Measurements from ENCODE around the gene FBXW8. TPM values are rescaled to one million over a fixed set of nuclear protein-coding genes. Genes with fewer than 3 reads are reported as not detected.

The FBXW8 gene
- total and polyA plus RNA-seq, 4 donors: 1.9 to 7.1 (median 4.9) TPM

GRCh38 chr12:116879509-116880212 is 31.1 kb upstream of the FBXW8 start (continued):
- no peak for TF ChIP-seq REST (IDR thresholded peaks at IDR 0.05)
- no peak for TF ChIP-seq FOXA2 (IDR thresholded peaks at IDR 0.05)
- TF ChIP-seq RAD21 (IDR thresholded peaks at IDR 0.05): no peak
- no peak for TF ChIP-seq GABPA (IDR thresholded peaks at IDR 0.05 in 1 of 2, conservative IDR thresholded peaks at IDR 0.05 in 1 of 2)
- TF ChIP-seq NR2F2 (IDR thresholded peaks at IDR 0.05): no peak
- no peak for TF ChIP-seq RXRA (IDR thresholded peaks at IDR 0.05)
- TF ChIP-seq YY1 (IDR thresholded peaks at IDR 0.05): no peak
- no peak for TF ChIP-seq EGR1 (IDR thresholded peaks at IDR 0.05; ENCODE audit: low read depth in 2 of 2)

DNA sequence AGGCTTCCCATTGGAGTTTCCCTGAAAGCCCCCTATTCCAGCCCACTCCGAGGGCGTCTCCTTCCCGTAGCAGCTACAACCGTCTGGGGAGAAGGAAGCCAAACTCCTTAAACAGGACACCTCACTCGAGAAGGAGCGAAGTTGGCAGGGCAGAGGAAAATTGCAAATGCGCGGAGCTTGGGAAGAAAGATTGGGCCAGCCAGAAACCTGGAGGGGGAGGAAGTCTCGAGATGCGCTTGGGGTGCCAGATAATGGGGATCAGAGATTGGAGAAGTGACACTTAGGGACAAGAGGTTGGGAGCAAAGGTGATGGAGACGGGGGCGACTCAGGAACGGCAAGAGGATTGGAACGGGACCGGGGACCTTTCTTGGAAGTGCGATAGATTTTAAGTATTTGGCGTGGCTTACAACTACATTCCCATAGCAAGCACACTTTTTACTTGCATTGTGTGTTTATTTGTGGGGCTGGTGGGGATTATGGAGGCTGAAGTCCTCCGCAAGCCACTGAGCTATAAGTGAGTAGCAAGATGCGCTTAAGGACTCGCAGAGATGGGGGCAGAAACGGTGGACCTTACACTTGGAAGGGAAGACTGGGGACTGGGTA is 30.4 kb upstream of the FBXW8 start:
- no peak overlapping the region for H3K4me3 ChIP-seq (ENCODE audit: low read depth in 1 of 3, low read length in 3 of 3)
- no peak overlapping the region for H3K27ac ChIP-seq (ENCODE audit: low read depth in 1 of 2, low read length in 2 of 2)
- TF ChIP-seq NR2F2 (IDR thresholded peaks at IDR 0.05): no peak
- TF ChIP-seq SP1 (IDR thresholded peaks at IDR 0.05): no peak
- no peak for TF ChIP-seq EGR1 (IDR thresholded peaks at IDR 0.05; ENCODE audit: low read depth in 2 of 2)
- no peak for TF ChIP-seq HNF4A (conservative IDR thresholded peaks at IDR 0.05)
- no peak for TF ChIP-seq GABPA (IDR thresholded peaks at IDR 0.05 in 1 of 2, conservative IDR thresholded peaks at IDR 0.05 in 1 of 2)
- TF ChIP-seq FOXA2 (IDR thresholded peaks at IDR 0.05): no peak
- TF ChIP-seq, protein P1, sequence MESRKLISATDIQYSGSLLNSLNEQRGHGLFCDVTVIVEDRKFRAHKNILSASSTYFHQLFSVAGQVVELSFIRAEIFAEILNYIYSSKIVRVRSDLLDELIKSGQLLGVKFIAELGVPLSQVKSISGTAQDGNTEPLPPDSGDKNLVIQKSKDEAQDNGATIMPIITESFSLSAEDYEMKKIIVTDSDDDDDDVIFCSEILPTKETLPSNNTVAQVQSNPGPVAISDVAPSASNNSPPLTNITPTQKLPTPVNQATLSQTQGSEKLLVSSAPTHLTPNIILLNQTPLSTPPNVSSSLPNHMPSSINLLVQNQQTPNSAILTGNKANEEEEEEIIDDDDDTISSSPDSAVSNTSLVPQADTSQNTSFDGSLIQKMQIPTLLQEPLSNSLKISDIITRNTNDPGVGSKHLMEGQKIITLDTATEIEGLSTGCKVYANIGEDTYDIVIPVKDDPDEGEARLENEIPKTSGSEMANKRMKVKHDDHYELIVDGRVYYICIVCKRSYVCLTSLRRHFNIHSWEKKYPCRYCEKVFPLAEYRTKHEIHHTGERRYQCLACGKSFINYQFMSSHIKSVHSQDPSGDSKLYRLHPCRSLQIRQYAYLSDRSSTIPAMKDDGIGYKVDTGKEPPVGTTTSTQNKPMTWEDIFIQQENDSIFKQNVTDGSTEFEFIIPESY (IDR thresholded peaks at IDR 0.05): no peak
- TF ChIP-seq CTCF (IDR thresholded peaks at IDR 0.05; ENCODE audit: low read depth, low read length, missing input control): no peak
- no peaks in the 10 kb centered on the region for H3K9me3 ChIP-seq (ENCODE audit: control insufficient read depth in 4 of 4, low read length in 3 of 4)
- H3K36me3 ChIP-seq (ENCODE audit: control insufficient read depth in 4 of 4, insufficient read depth in 3 of 4, low read depth in 1 of 4, low read length in 3 of 4): no peaks in the 10 kb centered on the region
- H3K27me3 ChIP-seq (ENCODE audit: control insufficient read depth in 4 of 4, insufficient read depth in 4 of 4, low read length in 3 of 4): peaks cover 3 to 19% (median 16%) of the 10 kb centered on the region in 4 donors
- H3K9ac ChIP-seq (ENCODE audit: low read depth in 1 of 2, low read length in 2 of 2): no peak overlapping the region
- peaks cover 7 to 33% (median 22%) of the 10 kb centered on the region in 4 donors for H3K4me1 ChIP-seq (ENCODE audit: control insufficient read depth in 4 of 4, insufficient read depth in 4 of 4, low read length in 3 of 4)
- WGBS: 4% methylated on average over 21 of the region's 21 CpGs
- no peak for DNase-seq (ENCODE audit: low spot score)

Measured in liver (tissue), 9 donors.